Activated CD8-positive, alpha-beta memory T cell treated with anti-CD3 and anti-CD28 coated beads, Interleukin-2, amount 10 ng/mL, durations not matched to agents 7 days and 5 days (primary cell): ENCODE results near the gene DNAJC12. TPM values are rescaled to one million over a fixed set of nuclear protein-coding genes. Genes with fewer than 3 reads are reported as not detected.
"Not testable (repeated sequence)": the region's sequence is repeated elsewhere in the genome, so short reads cannot be mapped to it uniquely, and the experiment has no call there.

Experiments
- ATAC-seq: fragments of 150-1000 bp; cut with Tn5 transposase; one replicate; pipeline ENCODE4 v1.10.0; 2021; ENCODE audit warnings: moderate library complexity
- CTCF ChIA-PET: fragments of 350-600 bp; sonication (Branson Sonifier 250); formaldehyde crosslinking; loops from one replicate; lab custom pipeline; 2021; ENCODE audit warnings: antibody characterized with exemption; lab: Charles Lee
- DNase-seq: peaks from one replicate; pipeline ENCODE4 v3.0.0-alpha.2; 2020
- H3K27ac Mint-ChIP-seq: one replicate; pipeline ENCODE4 v1.8.0; 2021; ENCODE audit warnings: mild to moderate bottlenecking, mixed read lengths
- H3K27me3 Mint-ChIP-seq: one replicate; pipeline ENCODE4 v1.8.0; 2021; ENCODE audit warnings: mixed read lengths
- H3K36me3 Mint-ChIP-seq: one replicate; pipeline ENCODE4 v1.8.0; 2021; ENCODE audit warnings: mild to moderate bottlenecking, mixed read lengths
- H3K4me1 Mint-ChIP-seq: one replicate; pipeline ENCODE4 v1.8.0; 2021; ENCODE audit warnings: mixed read lengths
- H3K4me3 Mint-ChIP-seq: one replicate; pipeline ENCODE4 v1.8.0; 2021; ENCODE audit warnings: mild to moderate bottlenecking, moderate library complexity, mixed read lengths
- H3K9me3 Mint-ChIP-seq: one replicate; pipeline ENCODE4 v1.8.0; 2022; ENCODE audit warnings: low read depth, mixed read lengths
- total RNA-seq, 2 experiments: library from RNA; stranded (reverse); gene quantifications; one replicate each; pipeline ENCODE4 v1.2.3, GENCODE V29; 2021

Gene DNAJC12
- total RNA-seq, 2 experiments from 2014 or later, result 8.8 to 40.8 TPM

DNA sequence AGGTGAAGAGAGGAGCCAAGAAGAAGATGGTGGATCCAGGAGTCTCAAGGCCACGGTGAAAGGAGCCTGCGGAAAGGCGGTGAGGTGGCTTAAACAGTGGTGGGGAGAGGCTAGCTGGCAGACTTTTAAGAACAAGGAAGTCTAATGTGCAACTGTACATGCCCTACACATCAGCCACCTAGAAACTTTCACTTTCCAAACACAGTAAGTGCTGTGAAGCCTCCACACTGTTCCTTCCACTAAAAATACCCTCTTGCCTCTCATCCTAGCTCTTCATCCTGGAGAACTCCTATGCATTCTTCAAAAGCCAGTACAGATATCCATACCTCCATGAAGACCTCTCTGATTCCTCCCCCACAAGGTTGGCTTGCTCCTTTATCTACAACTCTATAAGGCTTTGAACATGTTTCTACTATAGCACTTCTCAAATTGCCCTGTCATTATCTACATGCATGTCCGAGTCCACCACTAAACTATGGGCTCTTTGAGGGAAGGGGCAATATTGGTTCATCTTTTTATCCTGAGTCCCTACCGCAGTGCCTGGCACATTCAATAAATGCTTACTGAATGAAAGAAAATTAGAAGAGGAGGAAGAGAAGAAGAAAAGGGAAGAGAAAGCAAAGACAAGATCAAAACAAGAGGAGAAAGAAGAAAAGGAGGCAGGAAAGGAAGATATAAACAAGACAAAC, 54.2 kb downstream of the DNAJC12 start:
- H3K27ac Mint-ChIP-seq, result peak overlapping the region; percentile 61
- no peak for DNase-seq

GRCh38 chr10:67782530-67782929, 55.5 kb downstream of the DNAJC12 start:
- Mint-ChIP-seq H3K4me1 (peaks cover 53% of the 10 kb centered on the region), H3K9me3 (no peaks in the 10 kb centered on the region), H3K36me3 (no peaks in the 10 kb centered on the region), H3K27me3 (no peaks in the 10 kb centered on the region), H3K4me3 (no peak overlapping the region), H3K27ac (no peak overlapping the region)
- ATAC-seq (no peak), DNase-seq (no peak)
- CTCF ChIA-PET, result interaction anchor here (0.9 to 7.2 kb wide), 3 partner anchors 9 to 86 kb away, joined by 3 to 166 read pairs (median 5); partner anchors contain the start of gene CTNNA3

More for the DNA sequence above, 54.2 kb downstream of the DNAJC12 start:
- CTCF ChIA-PET, result interaction anchor here (1.0 to 2.2 kb wide), 3 partner anchors 21 to 188 kb away, joined by 3 to 14 read pairs (median 3); no protein-coding TSS in a partner anchor
- no peaks in the 10 kb centered on the region for H3K9me3 Mint-ChIP-seq
- H3K4me3 Mint-ChIP-seq, result no peak overlapping the region
- H3K36me3 Mint-ChIP-seq, result no peaks in the 10 kb centered on the region
- peaks cover 55% of the 10 kb centered on the region for H3K4me1 Mint-ChIP-seq
- H3K27me3 Mint-ChIP-seq, result no peaks in the 10 kb centered on the region
- ATAC-seq, result peak; percentile 35

GRCh38 chr10:67780759-67781538, 57.0 kb downstream of the DNAJC12 start:
- H3K4me3 Mint-ChIP-seq, result no peak overlapping the region
- no peaks in the 10 kb centered on the region for H3K27me3 Mint-ChIP-seq
- no peak overlapping the region for H3K27ac Mint-ChIP-seq
- no peaks in the 10 kb centered on the region for H3K9me3 Mint-ChIP-seq
- ATAC-seq, result no peak
- no peaks in the 10 kb centered on the region for H3K36me3 Mint-ChIP-seq
- no peak for DNase-seq
- peaks cover 56% of the 10 kb centered on the region for H3K4me1 Mint-ChIP-seq
- CTCF ChIA-PET, result interaction anchor here (0.9 to 7.2 kb wide), 12 partner anchors 8 to 260 kb away, joined by 3 to 166 read pairs (median 6); partner anchors contain the start of gene CTNNA3

DNA sequence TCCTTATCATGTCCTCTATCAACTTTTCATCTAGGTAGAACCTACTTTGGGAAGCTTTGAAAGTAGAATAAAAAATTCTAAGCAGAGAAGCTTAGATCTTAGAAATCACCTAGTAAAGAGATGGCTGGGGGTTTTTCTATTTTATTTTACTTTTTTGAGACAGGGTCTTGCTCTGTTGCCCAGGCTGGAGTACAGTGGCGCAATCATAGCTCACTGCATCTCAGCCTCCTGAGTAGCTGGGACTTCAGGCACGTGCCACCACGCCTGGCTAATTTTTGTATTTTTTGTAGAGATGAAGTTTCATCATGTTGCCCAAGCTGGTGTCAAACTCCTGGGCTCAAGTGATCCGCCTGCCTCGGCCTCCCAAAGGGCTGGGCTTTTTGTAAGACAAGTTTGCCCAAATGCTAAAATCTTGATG, 57.8 kb downstream of the DNAJC12 start:
- not testable (repeated sequence) for H3K27me3 Mint-ChIP-seq, H3K4me3 Mint-ChIP-seq, H3K36me3 Mint-ChIP-seq, H3K27ac Mint-ChIP-seq, DNase-seq, ATAC-seq, H3K9me3 Mint-ChIP-seq
- CTCF ChIA-PET, result interaction anchor here (0.6 to 7.2 kb wide), 29 partner anchors 9 to 382 kb away, joined by 3 to 166 read pairs (median 5); partner anchors contain the start of gene CTNNA3
- H3K4me1 Mint-ChIP-seq, result peaks cover 55% of the 10 kb centered on the region

DNA sequence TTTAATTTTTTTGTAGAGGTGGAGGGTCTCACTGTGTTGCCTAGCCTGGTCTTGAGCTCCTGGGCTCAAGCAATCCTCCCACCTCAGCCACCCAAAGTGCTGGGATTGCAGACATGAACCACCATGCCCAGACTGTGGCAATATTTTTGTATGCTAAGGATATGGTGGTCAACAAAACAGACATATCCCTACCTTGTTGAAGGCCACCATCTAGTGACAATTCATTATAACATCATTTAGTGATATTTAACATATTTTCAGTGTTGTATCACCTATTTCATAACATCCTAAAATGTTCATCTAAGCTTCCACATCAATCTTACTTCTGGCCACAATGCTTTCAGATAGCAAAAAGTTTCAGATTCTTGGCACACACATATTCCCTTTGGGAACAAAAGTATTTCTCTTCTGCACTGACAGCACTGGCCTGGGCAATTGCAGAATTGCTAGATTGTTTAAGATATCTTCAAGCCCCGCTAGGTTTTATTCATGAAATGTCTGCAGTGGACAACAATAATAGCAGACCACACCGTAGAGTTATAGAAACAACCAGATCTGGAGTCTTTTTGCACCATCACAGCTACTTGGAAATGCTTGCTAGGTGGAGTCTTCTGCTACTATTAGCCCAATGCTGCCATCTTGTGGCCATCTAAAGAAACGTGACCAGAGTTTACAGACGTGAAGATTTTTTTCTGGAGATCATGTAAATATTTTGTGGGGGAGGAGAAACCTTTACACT, 58.4 kb downstream of the DNAJC12 start:
- Mint-ChIP-seq H3K4me3 (no peak overlapping the region), H3K27me3 (no peaks in the 10 kb centered on the region), H3K9me3 (no peaks in the 10 kb centered on the region), H3K27ac (no peak overlapping the region), H3K36me3 (no peaks in the 10 kb centered on the region), H3K4me1 (peaks cover 51% of the 10 kb centered on the region)
- ATAC-seq (peak; percentile 74), DNase-seq (peak; percentile 81)
- CTCF ChIA-PET, result interaction anchor here (0.6 to 7.2 kb wide), 30 partner anchors 9 to 382 kb away, joined by 3 to 166 read pairs (median 5); partner anchors contain the start of gene CTNNA3

DNA sequence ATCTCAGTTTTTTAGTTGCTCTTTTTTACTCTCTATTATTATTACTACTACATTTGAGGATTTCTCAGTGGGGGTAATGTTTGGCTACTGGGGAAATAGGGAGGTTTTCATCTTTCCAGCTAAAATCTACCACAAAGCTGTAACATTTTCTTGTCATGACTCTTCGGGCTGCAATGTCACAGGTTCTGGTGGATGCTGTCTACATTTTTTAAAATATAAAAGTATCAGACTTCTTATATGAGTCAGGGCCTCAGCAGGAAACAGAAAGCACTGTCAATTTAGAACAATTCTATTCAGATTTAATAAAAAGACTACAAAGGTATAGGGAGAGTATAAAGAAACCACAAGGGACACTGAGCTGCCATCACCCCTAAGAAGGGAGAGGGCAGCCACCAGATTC, 61.6 kb downstream of the DNAJC12 start:
- Mint-ChIP-seq H3K4me1 (peaks cover 54% of the 10 kb centered on the region), H3K36me3 (peaks cover 6% of the 10 kb centered on the region), H3K27me3 (no peaks in the 10 kb centered on the region), H3K4me3 (no peak overlapping the region), H3K9me3 (no peaks in the 10 kb centered on the region), H3K27ac (no peak overlapping the region)
- CTCF ChIA-PET, result interaction anchor here (0.7 to 7.2 kb wide), 4 partner anchors 10 to 165 kb away, joined by 3 to 166 read pairs (median 4); partner anchors contain the start of gene CTNNA3
- ATAC-seq, result no peak
- DNase-seq, result no peak

- peaks cover 58% of the 10 kb centered on the region for H3K4me1 Mint-ChIP-seq
- peaks cover 6% of the 10 kb centered on the region for H3K36me3 Mint-ChIP-seq
- ATAC-seq (no peak), DNase-seq (no peak)
- no peaks in the 10 kb centered on the region for H3K9me3 Mint-ChIP-seq
- no peak overlapping the region for H3K27ac Mint-ChIP-seq
- no peak overlapping the region for H3K4me3 Mint-ChIP-seq
- H3K27me3 Mint-ChIP-seq, result no peaks in the 10 kb centered on the region
- CTCF ChIA-PET, result interaction anchor here (0.8 to 1.0 kb wide), 2 partner anchors 9 to 17 kb away, joined by 3 read pairs; no protein-coding TSS in a partner anchor
Observed at GRCh38 chr10:67775279-67775678, 62.7 kb downstream of the DNAJC12 start.

GRCh38 chr10:67772894-67773511, 65.0 kb downstream of the DNAJC12 start:
- Mint-ChIP-seq H3K27ac (peak overlapping the region; percentile 83), H3K4me3 (no peak overlapping the region), H3K36me3 (peaks cover 6% of the 10 kb centered on the region), H3K27me3 (no peaks in the 10 kb centered on the region), H3K9me3 (no peaks in the 10 kb centered on the region), H3K4me1 (peaks cover 48% of the 10 kb centered on the region)
- ATAC-seq (peak; percentile 84), DNase-seq (peak; percentile 50)
- CTCF ChIA-PET, result interaction anchor here (0.7 to 1.4 kb wide), 6 partner anchors 8 to 255 kb away, joined by 3 to 13 read pairs (median 4); no protein-coding TSS in a partner anchor

- Mint-ChIP-seq H3K4me3 (no peak overlapping the region), H3K4me1 (peaks cover 48% of the 10 kb centered on the region), H3K36me3 (peaks cover 6% of the 10 kb centered on the region), H3K9me3 (no peaks in the 10 kb centered on the region), H3K27ac (peak overlapping the region; percentile 94), H3K27me3 (no peaks in the 10 kb centered on the region)
- ATAC-seq (no peak), DNase-seq (no peak)
- CTCF ChIA-PET, result no interaction called here
Observed at GRCh38 chr10:67772151-67772550, 65.8 kb downstream of the DNAJC12 start.

- Mint-ChIP-seq H3K4me1 (peaks cover 47% of the 10 kb centered on the region), H3K36me3 (peaks cover 6% of the 10 kb centered on the region), H3K9me3 (no peaks in the 10 kb centered on the region), H3K27me3 (no peaks in the 10 kb centered on the region), H3K4me3 (peak overlapping the region; percentile 48), H3K27ac (peak overlapping the region; percentile 94)
- CTCF ChIA-PET, result interaction anchor here (0.9 to 2.8 kb wide), 3 partner anchors 8 to 74 kb away, joined by 3 to 16 read pairs (median 9); no protein-coding TSS in a partner anchor
- peak; percentile 68 for ATAC-seq
- peak; percentile 72 for DNase-seq
Observed at GRCh38 chr10:67771200-67771599, 66.8 kb downstream of the DNAJC12 start.

- no peaks in the 10 kb centered on the region for H3K27me3 Mint-ChIP-seq
- no peaks in the 10 kb centered on the region for H3K9me3 Mint-ChIP-seq
- peaks cover 6% of the 10 kb centered on the region for H3K36me3 Mint-ChIP-seq
- no peak for DNase-seq
- H3K4me1 Mint-ChIP-seq, result peaks cover 47% of the 10 kb centered on the region
- H3K4me3 Mint-ChIP-seq, result no peak overlapping the region
- ATAC-seq, result no peak
- CTCF ChIA-PET, result interaction anchor here (0.9 to 2.8 kb wide), 4 partner anchors 9 to 73 kb away, joined by 3 to 16 read pairs (median 6); no protein-coding TSS in a partner anchor
- H3K27ac Mint-ChIP-seq, result peak overlapping the region; percentile 33
Observed at GRCh38 chr10:67770537-67770936, 67.5 kb downstream of the DNAJC12 start.

- H3K27me3 Mint-ChIP-seq, result peaks cover 3% of the 10 kb centered on the region
Observed at GRCh38 chr10:67767244-67767643, 70.7 kb downstream of the DNAJC12 start.

More at GRCh38 chr10:67767244-67767643, 70.7 kb downstream of the DNAJC12 start:
- CTCF ChIA-PET, result interaction anchor here (0.8 to 2.6 kb wide), 6 partner anchors 9 to 198 kb away, joined by 3 to 18 read pairs (median 6); no protein-coding TSS in a partner anchor
- H3K27ac Mint-ChIP-seq, result no peak overlapping the region
- H3K4me3 Mint-ChIP-seq, result no peak overlapping the region
- H3K36me3 Mint-ChIP-seq, result peaks cover 6% of the 10 kb centered on the region
- DNase-seq (no peak), ATAC-seq (no peak)
- H3K4me1 Mint-ChIP-seq, result peaks cover 41% of the 10 kb centered on the region
- H3K9me3 Mint-ChIP-seq, result no peaks in the 10 kb centered on the region
